Activated naive CD8-positive, alpha-beta T cell (primary cell): Measurements from ENCODE around the gene SCNN1A.
A peak's percentile ranks its signal among the peaks of the same experiment; 100 is the strongest.

ENCODE experiments used
- H3K27ac Mint-ChIP-seq: one replicate; pipeline ENCODE4 v1.8.0; 2021; ENCODE audit warnings: mixed read lengths
- H3K27me3 Mint-ChIP-seq: one replicate; pipeline ENCODE4 v1.8.0; 2021; ENCODE audit warnings: mixed read lengths
- H3K36me3 Mint-ChIP-seq: one replicate; pipeline ENCODE4 v1.8.0; 2021; ENCODE audit warnings: mixed read lengths
- H3K4me1 Mint-ChIP-seq: one replicate; pipeline ENCODE4 v1.8.0; 2021; ENCODE audit warnings: low read depth, mixed read lengths
- H3K4me3 Mint-ChIP-seq: one replicate; pipeline ENCODE4 v1.8.0; 2021; ENCODE audit warnings: mild to moderate bottlenecking, mixed read lengths
- H3K9me3 Mint-ChIP-seq: one replicate; pipeline ENCODE4 v1.8.0; 2021; ENCODE audit warnings: low read depth, mixed read lengths

The SCNN1A gene

DNA sequence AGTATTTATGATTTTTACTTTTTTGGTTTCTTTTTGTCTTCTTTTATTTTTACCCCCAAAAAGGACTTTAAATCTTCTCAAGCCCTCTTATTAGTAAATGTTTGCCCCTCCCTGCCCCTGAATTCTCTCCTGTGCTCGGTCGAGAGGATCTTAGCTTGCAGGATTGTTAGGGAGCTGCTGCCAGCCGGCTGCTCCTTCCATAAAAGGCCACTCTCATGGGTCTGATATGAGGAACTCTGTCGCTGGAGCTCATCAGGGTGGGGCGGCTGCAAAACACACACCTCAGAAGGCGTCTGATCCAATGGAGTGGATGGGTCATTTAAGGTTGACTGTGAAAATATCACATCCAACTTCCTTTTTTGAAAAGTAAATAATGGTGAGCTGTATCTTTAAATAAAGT is 17.1 kb upstream of the SCNN1A start:
- Mint-ChIP-seq H3K36me3 (no peaks in the 10 kb centered on the region), H3K27ac (no peak overlapping the region), H3K9me3 (no peaks in the 10 kb centered on the region), H3K4me3 (no peak overlapping the region), H3K27me3 (no peaks in the 10 kb centered on the region), H3K4me1 (no peaks in the 10 kb centered on the region)

- Mint-ChIP-seq H3K9me3 (no peaks in the 10 kb centered on the region), H3K36me3 (no peaks in the 10 kb centered on the region), H3K27me3 (no peaks in the 10 kb centered on the region)
These were observed 15.7 kb upstream of the SCNN1A start for GRCh38 chr12:6391013-6391412.

DNA sequence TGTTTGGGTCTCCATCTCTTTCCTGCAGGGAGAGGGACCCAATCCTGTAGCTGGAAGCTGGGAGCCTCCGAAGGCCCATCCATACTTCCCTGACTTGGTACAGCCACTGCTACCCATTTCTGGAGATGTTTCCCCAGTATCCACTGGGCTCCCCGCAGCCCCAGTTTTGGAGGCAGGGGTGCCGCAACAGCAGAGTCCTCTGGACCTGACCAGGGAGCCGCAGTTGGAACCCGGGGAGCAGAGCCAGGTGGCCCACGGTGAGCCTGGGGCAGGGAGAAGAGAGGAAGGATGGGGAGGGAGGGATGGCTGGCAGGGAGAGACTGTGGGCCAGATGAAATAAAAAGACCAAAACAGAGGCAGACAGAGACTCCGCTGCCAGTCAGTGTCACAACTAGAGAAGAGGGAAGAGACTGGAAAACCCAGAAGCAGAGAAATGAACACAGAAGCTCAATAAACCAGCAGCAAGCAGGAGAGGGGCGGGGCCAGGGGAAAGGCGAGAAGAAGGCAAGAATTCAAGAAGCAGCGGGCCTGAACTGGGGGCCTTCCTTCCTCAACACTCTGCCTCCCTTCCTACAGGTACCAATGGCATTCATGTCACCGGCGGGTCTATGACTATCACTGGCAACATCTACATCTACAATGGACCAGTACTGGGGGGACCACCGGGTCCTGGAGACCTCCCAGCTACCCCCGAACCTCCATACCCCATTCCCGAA is 14.9 kb upstream of the SCNN1A start:
- Mint-ChIP-seq H3K4me1 (no peaks in the 10 kb centered on the region), H3K36me3 (no peaks in the 10 kb centered on the region), H3K4me3 (no peak overlapping the region), H3K27ac (no peak overlapping the region), H3K27me3 (no peaks in the 10 kb centered on the region), H3K9me3 (no peaks in the 10 kb centered on the region)

More at GRCh38 chr12:6391013-6391412, 15.7 kb upstream of the SCNN1A start:
- H3K4me3 Mint-ChIP-seq: no peak overlapping the region
- H3K27ac Mint-ChIP-seq: no peak overlapping the region
- no peaks in the 10 kb centered on the region for H3K4me1 Mint-ChIP-seq

DNA sequence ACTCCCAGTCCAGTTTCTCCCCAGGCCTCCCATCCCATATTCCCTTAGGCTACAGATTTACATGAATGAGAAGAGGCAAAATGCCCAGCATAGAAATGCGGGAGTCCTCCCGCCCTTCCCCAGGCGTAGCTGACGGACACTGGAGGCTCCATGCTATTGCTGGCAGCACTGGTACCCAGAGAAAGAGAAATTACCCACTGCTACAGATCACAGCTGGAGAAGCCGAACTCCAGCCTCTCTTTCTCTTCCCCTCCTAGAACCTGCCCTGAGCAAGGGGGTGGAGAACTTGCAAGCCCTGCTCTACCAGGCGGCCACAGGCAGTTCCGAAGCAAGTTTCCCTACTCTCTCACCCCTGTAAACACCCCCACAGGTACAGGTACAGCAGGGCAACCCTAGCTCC is 12.2 kb upstream of the SCNN1A start:
- Mint-ChIP-seq H3K27ac (no peak overlapping the region), H3K4me3 (no peak overlapping the region), H3K36me3 (no peaks in the 10 kb centered on the region), H3K27me3 (peaks cover 3% of the 10 kb centered on the region), H3K9me3 (no peaks in the 10 kb centered on the region), H3K4me1 (peaks cover 6% of the 10 kb centered on the region)

- peaks cover 3% of the 10 kb centered on the region for H3K27me3 Mint-ChIP-seq
- no peak overlapping the region for H3K4me3 Mint-ChIP-seq
- H3K27ac Mint-ChIP-seq: no peak overlapping the region
- H3K36me3 Mint-ChIP-seq: no peaks in the 10 kb centered on the region
- H3K4me1 Mint-ChIP-seq: peaks cover 9% of the 10 kb centered on the region
- H3K9me3 Mint-ChIP-seq: no peaks in the 10 kb centered on the region
These were observed 11.1 kb upstream of the SCNN1A start for GRCh38 chr12:6386491-6386890.

DNA sequence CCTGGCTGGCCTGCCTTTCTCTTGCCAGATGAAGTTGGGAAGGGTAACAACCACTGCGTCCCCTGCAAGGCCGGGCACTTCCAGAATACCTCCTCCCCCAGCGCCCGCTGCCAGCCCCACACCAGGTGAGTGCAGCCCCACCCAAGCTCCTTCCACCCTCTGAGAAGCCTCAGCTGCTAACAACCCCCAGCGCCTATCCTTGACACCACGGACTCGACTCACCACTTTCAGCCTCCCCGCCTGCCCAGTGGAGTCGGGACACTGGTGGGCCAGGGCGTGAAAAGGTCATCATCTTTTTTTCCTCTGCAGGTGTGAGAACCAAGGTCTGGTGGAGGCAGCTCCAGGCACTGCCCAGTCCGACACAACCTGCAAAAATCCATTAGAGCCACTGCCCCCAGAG is 10.7 kb upstream of the SCNN1A start:
- H3K27me3 Mint-ChIP-seq: peaks cover 3% of the 10 kb centered on the region
- H3K27ac Mint-ChIP-seq: no peak overlapping the region
- no peaks in the 10 kb centered on the region for H3K36me3 Mint-ChIP-seq
- no peaks in the 10 kb centered on the region for H3K9me3 Mint-ChIP-seq
- H3K4me3 Mint-ChIP-seq: no peak overlapping the region
- peaks cover 9% of the 10 kb centered on the region for H3K4me1 Mint-ChIP-seq

GRCh38 chr12:6384499-6385436 is 9.4 kb upstream of the SCNN1A start:
- H3K9me3 Mint-ChIP-seq: no peaks in the 10 kb centered on the region
- peaks cover 3% of the 10 kb centered on the region for H3K27me3 Mint-ChIP-seq
- H3K4me3 Mint-ChIP-seq: peak overlapping the region; percentile 18
- H3K27ac Mint-ChIP-seq: no peak overlapping the region
- peaks cover 9% of the 10 kb centered on the region for H3K4me1 Mint-ChIP-seq
- no peaks in the 10 kb centered on the region for H3K36me3 Mint-ChIP-seq

DNA sequence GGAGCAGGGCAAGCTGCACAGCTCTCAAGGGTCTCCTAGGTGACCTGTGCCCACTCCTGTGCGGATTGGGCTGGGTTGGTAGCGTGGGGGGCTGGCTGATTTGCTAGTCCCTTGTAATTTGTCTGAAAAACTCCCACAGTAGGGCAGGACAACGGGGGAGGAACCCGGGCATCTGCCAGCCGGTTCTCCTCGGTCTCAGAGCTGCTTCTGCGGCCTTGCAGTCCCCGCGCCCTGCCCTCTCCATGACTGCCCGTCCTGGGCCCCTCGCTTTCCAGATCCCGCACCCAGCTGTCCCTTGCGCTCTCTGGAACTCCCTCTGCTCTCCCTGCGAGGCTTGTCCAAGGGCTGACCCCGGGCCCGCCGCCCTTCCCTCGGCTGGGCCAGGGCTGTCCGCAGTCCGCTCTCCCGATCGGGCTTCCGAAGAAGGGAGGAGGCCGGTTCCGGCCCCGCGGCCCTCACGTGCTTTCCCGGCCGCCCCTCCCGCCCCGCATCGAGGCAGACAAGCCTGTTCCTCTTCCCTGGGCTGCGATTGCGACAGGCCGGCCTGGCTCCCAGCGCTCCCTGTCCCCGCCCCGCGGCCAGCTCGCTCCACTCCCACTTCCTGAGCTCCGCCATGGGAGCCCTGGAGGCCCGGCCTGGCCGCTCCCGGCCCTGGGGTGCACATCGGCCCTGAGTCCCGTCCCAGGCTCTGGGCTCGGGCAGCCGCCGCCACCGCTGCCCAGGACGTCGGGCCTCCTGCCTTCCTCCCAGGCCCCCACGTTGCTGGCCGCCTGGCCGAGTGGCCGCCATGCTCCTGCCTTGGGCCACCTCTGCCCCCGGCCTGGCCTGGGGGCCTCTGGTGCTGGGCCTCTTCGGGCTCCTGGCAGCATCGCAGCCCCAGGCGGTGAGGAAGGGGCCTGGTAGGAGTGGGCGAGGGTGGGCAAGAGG is 8.5 kb upstream of the SCNN1A start, which contains the start of gene LTBR:
Gene LTBR, plus strand, starts transcription at position 591 of the 927 bp plus-strand sequence. Its CDS starts 197 bp downstream, at position 788.
- peaks cover 3% of the 10 kb centered on the region for H3K27me3 Mint-ChIP-seq
- H3K36me3 Mint-ChIP-seq: no peaks in the 10 kb centered on the region
- peak within 1 kb of the TSS; percentile 75 for H3K4me3 Mint-ChIP-seq
- peaks cover 9% of the 10 kb centered on the region for H3K4me1 Mint-ChIP-seq
- no peaks in the 10 kb centered on the region for H3K9me3 Mint-ChIP-seq
- H3K27ac Mint-ChIP-seq: peak within 1 kb of the TSS; percentile 82

- H3K27ac Mint-ChIP-seq: peak overlapping the region; percentile 82
- peak overlapping the region; percentile 75 for H3K4me3 Mint-ChIP-seq
- H3K27me3 Mint-ChIP-seq: peaks cover 3% of the 10 kb centered on the region
- H3K36me3 Mint-ChIP-seq: no peaks in the 10 kb centered on the region
- H3K9me3 Mint-ChIP-seq: no peaks in the 10 kb centered on the region
- peaks cover 9% of the 10 kb centered on the region for H3K4me1 Mint-ChIP-seq
These were observed 7.6 kb upstream of the SCNN1A start for GRCh38 chr12:6382982-6383381.

- no peak overlapping the region for H3K27ac Mint-ChIP-seq
- peaks cover 13% of the 10 kb centered on the region for H3K4me1 Mint-ChIP-seq
- H3K27me3 Mint-ChIP-seq: peaks cover 3% of the 10 kb centered on the region
- H3K36me3 Mint-ChIP-seq: no peaks in the 10 kb centered on the region
- H3K4me3 Mint-ChIP-seq: no peak overlapping the region
- no peaks in the 10 kb centered on the region for H3K9me3 Mint-ChIP-seq
These were observed 7.0 kb upstream of the SCNN1A start for GRCh38 chr12:6382371-6382770.

DNA sequence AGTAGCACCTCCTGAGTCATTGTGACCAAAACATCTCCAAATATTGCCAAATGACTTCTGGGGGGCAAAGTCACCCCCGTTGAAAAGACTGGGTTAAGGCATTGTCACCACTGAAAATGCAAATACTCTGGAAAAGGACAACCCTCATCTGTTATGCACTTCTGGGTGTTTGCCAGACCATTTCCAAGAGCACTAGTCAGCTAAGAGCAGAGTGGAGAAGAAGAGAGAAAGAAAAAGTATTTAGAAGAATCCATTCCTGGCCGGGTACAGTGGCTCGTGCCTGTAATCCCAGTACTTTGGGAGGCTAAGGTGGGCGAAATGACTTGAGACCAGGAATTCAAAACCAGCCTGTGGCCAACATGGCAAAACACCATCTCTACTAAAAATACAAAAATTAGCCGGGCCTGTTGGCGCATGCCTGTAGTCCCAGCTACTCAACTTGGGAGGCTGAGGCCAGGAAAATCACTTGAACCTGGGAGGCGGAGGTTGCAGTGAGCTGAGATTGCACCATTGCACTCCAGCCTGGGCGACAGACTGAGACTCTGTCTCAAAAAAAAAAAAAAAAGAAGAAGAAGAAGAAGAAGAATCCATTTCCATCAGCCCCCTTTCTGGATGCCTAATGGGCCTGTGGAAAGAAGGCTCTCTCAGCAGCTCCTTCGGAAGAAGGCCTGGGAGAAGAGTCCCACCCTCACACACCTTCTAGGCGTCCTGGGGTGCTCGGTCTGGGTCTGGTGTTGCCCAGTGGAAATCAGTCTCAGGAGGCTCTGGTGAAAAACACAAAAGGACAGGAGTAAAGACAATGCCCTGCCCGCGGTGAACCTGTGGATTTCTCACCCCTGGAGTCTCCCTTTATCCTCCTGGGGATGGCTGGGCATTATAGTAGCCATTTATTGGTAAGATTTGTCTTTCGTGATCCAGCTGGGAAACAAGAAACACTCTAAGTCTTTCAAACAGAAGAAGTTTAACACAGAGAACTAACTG is 5.1 kb upstream of the SCNN1A start:
- Mint-ChIP-seq H3K4me1 (peaks cover 32% of the 10 kb centered on the region), H3K9me3 (no peaks in the 10 kb centered on the region), H3K27ac (no peak overlapping the region), H3K4me3 (no peak overlapping the region), H3K36me3 (no peaks in the 10 kb centered on the region), H3K27me3 (peaks cover 3% of the 10 kb centered on the region)

GRCh38 chr12:6378709-6379472 is 3.5 kb upstream of the SCNN1A start:
- H3K4me3 Mint-ChIP-seq: no peak overlapping the region
- no peaks in the 10 kb centered on the region for H3K9me3 Mint-ChIP-seq
- peaks cover 29% of the 10 kb centered on the region for H3K4me1 Mint-ChIP-seq
- H3K27me3 Mint-ChIP-seq: peaks cover 3% of the 10 kb centered on the region
- no peaks in the 10 kb centered on the region for H3K36me3 Mint-ChIP-seq
- no peak overlapping the region for H3K27ac Mint-ChIP-seq

GRCh38 chr12:6377667-6377994 is 2.3 kb upstream of the SCNN1A start:
- Mint-ChIP-seq H3K4me3 (peak overlapping the region; percentile 75), H3K36me3 (no peaks in the 10 kb centered on the region), H3K4me1 (peaks cover 37% of the 10 kb centered on the region), H3K9me3 (no peaks in the 10 kb centered on the region), H3K27me3 (no peaks in the 10 kb centered on the region), H3K27ac (no peak overlapping the region)
